HCT116 (cell line): Measurements from ENCODE around the gene CTCFL. TPM values are rescaled to one million over a fixed set of nuclear protein-coding genes. Genes with fewer than 3 reads are reported as not detected.

Source experiments
- ATAC-seq: fragments of 200-7000 bp; cut with Tn5 transposase; 2 replicates; pipeline ENCODE4 v1.9.1; 2020; ENCODE audit warnings: mild to moderate bottlenecking, moderate library complexity
- BruUV-seq: library from RNA; stranded (reverse); fragments of 400-500 nt; replicated peaks from 2 replicates; lab custom pipeline; 2021; lab: Mats Ljungman, UMichigan
- CTCF ChIA-PET: fragments of 300-600 bp; sonication (Branson Sonifier 250); formaldehyde crosslinking; loops from one replicate; lab custom pipeline; 2021; ENCODE audit warnings: antibody characterized with exemption; lab: Charles Lee
- POLR2A ChIA-PET: fragments of 300-600, 350-600 bp; sonication (Branson Sonifier 250); formaldehyde crosslinking; loops from one replicate; lab custom pipeline; 2021; ENCODE audit warnings: antibody characterized with exemption; lab: Charles Lee
- RAD21 ChIA-PET, 2 experiments: fragments of 300-600 bp; sonication (Branson Sonifier 250); formaldehyde crosslinking; loops; one replicate each; lab custom pipeline; 2023; ENCODE audit warnings: low total read pairs in 2 of 2; ENCODE audit not compliant: uncharacterized antibody in 2 of 2, unreplicated experiment in 2 of 2, low non-redundant PET in 1 of 2; lab: Charles Lee
- DNase-seq: peaks from one replicate; pipeline ENCODE4 v3.0.0-alpha.2; 2010; ENCODE audit warnings: low read depth, low spot score
- H2AFZ ChIP-seq: fragments of 200-600 bp; shearing (Covaris generic), sonication (generic); 2 replicates; pipeline ENCODE4 v1.6.1; 2017; ENCODE audit warnings: low read depth, mixed run types, mixed read lengths, antibody characterized with exemption, low read length; ENCODE audit not compliant: poor library complexity, severe bottlenecking
- H3K27ac ChIP-seq: 2 replicates; pipeline ENCODE4 v1.5.1; 2012; ENCODE audit warnings: low read depth, low read length
- H3K27me3 ChIP-seq: fragments of 200-600 bp; sonication (generic); 2 replicates; pipeline ENCODE4 v1.6.1; 2016; ENCODE audit warnings: mixed run types, low read length, mixed read lengths; ENCODE audit not compliant: insufficient read depth
- H3K36me3 ChIP-seq, 2 experiments: fragments of 200-500 bp in 1 of 2; fragments of 200-600 bp in 1 of 2; sonication (Bioruptor generic) in 1 of 2; sonication (generic) in 1 of 2; 2 replicates each; pipeline versions ENCODE4 v1.5.1 to v1.6.1; 2014 to 2016; ENCODE audit warnings: low read length in 2 of 2, inconsistent platforms in 1 of 2, mixed read lengths in 1 of 2, mixed run types in 1 of 2; ENCODE audit not compliant: insufficient read depth in 2 of 2, control insufficient read depth in 1 of 2
- H3K4me1 ChIP-seq, 2 experiments: fragments of 200-600 bp in 1 of 2; sonication (generic) in 1 of 2; 2 replicates each; pipeline versions ENCODE4 v1.5.1 to v1.6.1; 2012 to 2017; ENCODE audit warnings: low read length in 2 of 2, inconsistent platforms in 1 of 2, mild to moderate bottlenecking in 1 of 2, mixed read lengths in 1 of 2, mixed run types in 1 of 2, moderate library complexity in 1 of 2; ENCODE audit not compliant: insufficient read depth in 2 of 2, control insufficient read depth in 1 of 2
- H3K4me2 ChIP-seq: fragments of 200-600 bp; sonication (generic); 2 replicates; pipeline ENCODE4 v1.6.1; 2017; ENCODE audit warnings: mixed run types, low read length, mixed read lengths
- H3K4me3 ChIP-seq, 2 experiments: fragments of 200-600 bp in 1 of 2; sonication (generic) in 1 of 2; replicated peaks in 1 of 2; 2 replicates each; pipeline ENCODE4 v1.5.1; 2011 to 2016; ENCODE audit warnings: low read length in 2 of 2, control low read depth in 1 of 2, low read depth in 1 of 2, mild to moderate bottlenecking in 1 of 2, mixed read lengths in 1 of 2, mixed run types in 1 of 2
- H3K79me2 ChIP-seq: fragments of 200-600 bp; sonication (generic); 2 replicates; pipeline ENCODE4 v1.6.1; 2017; ENCODE audit warnings: mild to moderate bottlenecking, mixed run types, low read length, moderate library complexity, mixed read lengths; ENCODE audit not compliant: insufficient read depth
- H3K9ac ChIP-seq: fragments of 200-600 bp; sonication (generic); 2 replicates; pipeline ENCODE4 v1.6.1; 2016; ENCODE audit warnings: low read length, mixed read lengths
- H3K9me2 ChIP-seq: fragments of 200-600 bp; sonication (generic), shearing (Covaris generic); 2 replicates; pipeline ENCODE4 v1.6.1; 2017; ENCODE audit warnings: mixed run types, mild to moderate bottlenecking, moderate library complexity; ENCODE audit not compliant: insufficient read depth
- H3K9me3 ChIP-seq, 2 experiments: fragments of 200-500 bp in 1 of 2; fragments of 200-600 bp in 1 of 2; sonication (Bioruptor generic) in 1 of 2; sonication (generic) in 1 of 2; 2 replicates each; pipeline ENCODE4 v1.6.1; 2014 to 2017; ENCODE audit warnings: low read length in 2 of 2, mixed read lengths in 2 of 2, inconsistent platforms in 1 of 2, low read depth in 1 of 2, mild to moderate bottlenecking in 1 of 2, mixed run types in 1 of 2, moderate library complexity in 1 of 2; ENCODE audit not compliant: control insufficient read depth in 1 of 2, insufficient read depth in 1 of 2
- H4K20me1 ChIP-seq: fragments of 200-600 bp; sonication (generic), shearing (Covaris generic); 2 replicates; pipeline ENCODE4 v1.6.1; 2017; ENCODE audit warnings: mixed run types, mild to moderate bottlenecking, moderate library complexity; ENCODE audit not compliant: insufficient read depth
- ATF3 ChIP-seq: IDR thresholded peaks from 2 replicates; pipeline ENCODE4 v1.6.1; 2012
- CTCF ChIP-seq, 3 experiments: fragments of 200-600 bp in 1 of 3; sonication (generic) in 1 of 3; IDR thresholded peaks in 2 of 3; conservative IDR thresholded peaks in 1 of 3; 2 replicates each; pipeline ENCODE4 v1.5.1; 2012 to 2017; ENCODE audit warnings: low read depth in 2 of 3, low read length in 2 of 3, antibody characterized with exemption in 1 of 3, borderline replicate concordance in 1 of 3, control low read depth in 1 of 3, mild to moderate bottlenecking in 1 of 3, mixed read lengths in 1 of 3, mixed run types in 1 of 3, moderate library complexity in 1 of 3; ENCODE audit not compliant: insufficient read depth in 1 of 3
- EGR1 ChIP-seq: IDR thresholded peaks from 2 replicates; pipeline ENCODE4 v1.6.1; 2012; ENCODE audit warnings: low read depth
- ELF1 ChIP-seq: IDR thresholded peaks from 2 replicates; pipeline ENCODE4 v1.6.1; 2012; ENCODE audit warnings: low read depth, borderline replicate concordance
- EZH2 ChIP-seq: fragments of 200-600 bp; sonication (generic); IDR thresholded peaks from 2 replicates; pipeline ENCODE4 v1.6.1; 2017; ENCODE audit warnings: antibody characterized with exemption, mixed run types
- EZH2phosphoT487 ChIP-seq: fragments of 200-600 bp; IDR thresholded peaks from 2 replicates; pipeline ENCODE4 v1.6.1; 2018; ENCODE audit warnings: antibody characterized with exemption, borderline replicate concordance
- MAX ChIP-seq: IDR thresholded peaks from 2 replicates; pipeline ENCODE4 v1.6.1; 2012
- POLR2A ChIP-seq: IDR thresholded peaks from 2 replicates; pipeline ENCODE4 v1.7.0; 2011; ENCODE audit warnings: borderline replicate concordance; ENCODE audit not compliant: insufficient read depth, insufficient read length; ENCODE audit errors: extremely low read depth
- POLR2AphosphoS5 ChIP-seq: IDR thresholded peaks from 2 replicates; pipeline ENCODE4 v1.6.1; 2011; ENCODE audit warnings: mild to moderate bottlenecking, low read depth, low read length, moderate library complexity
- RAD21 ChIP-seq: IDR thresholded peaks from 2 replicates; pipeline ENCODE4 v1.6.1; 2012; ENCODE audit warnings: low read depth, mild to moderate bottlenecking
- SIN3A ChIP-seq: IDR thresholded peaks from 2 replicates; pipeline ENCODE4 v1.6.1; 2012; ENCODE audit warnings: low read depth
- SP1 ChIP-seq: IDR thresholded peaks from 2 replicates; pipeline ENCODE4 v1.6.1; 2012; ENCODE audit warnings: low read depth
- TCF7L2 ChIP-seq: IDR thresholded peaks from 2 replicates; pipeline ENCODE4 v1.7.0; 2011; ENCODE audit warnings: borderline replicate concordance, inconsistent platforms; ENCODE audit not compliant: insufficient read depth, insufficient read length; ENCODE audit errors: extremely low read depth
- ZBTB33 ChIP-seq: IDR thresholded peaks from 2 replicates; pipeline ENCODE4 v1.6.1; 2011; ENCODE audit warnings: mild to moderate bottlenecking, low read length, moderate library complexity; ENCODE audit not compliant: insufficient replicate concordance; ENCODE audit errors: extremely low read depth
- ZFX ChIP-seq: fragments of 450-650 bp; IDR thresholded peaks from 2 replicates; pipeline ENCODE4 v1.6.1; 2017
- ZNF274 ChIP-seq: fragments of 200-500 bp; sonication (Bioruptor generic); IDR thresholded peaks from 2 replicates; pipeline ENCODE4 v1.6.1; 2014; ENCODE audit warnings: mild to moderate bottlenecking, low read depth, low read length, inconsistent platforms
- intact Hi-C: fragments of 100-400 bp; cut with micrococcal nuclease; formaldehyde crosslinking; loops from 2 replicates; pipeline ENCODE4 v1.10.0; 2022
- total RNA-seq: library from RNA; stranded (reverse); gene quantifications from one replicate; pipeline ENCODE4 v1.2.1, GENCODE V29; 2021; ENCODE audit not compliant: unreplicated experiment

Gene CTCFL
- total RNA-seq, 1 experiment from 2014 or later = 0.34 TPM

GRCh38 chr20:57544838-57545564, 20.1 kb upstream of the CTCFL start:
- TF ChIP-seq CTCF (IDR thresholded peaks at IDR 0.05 in 2 of 3, conservative IDR thresholded peaks at IDR 0.05 in 1 of 3; ENCODE audit: borderline replicate concordance in 1 of 3, insufficient read depth in 1 of 3, low read depth in 2 of 3, low read length in 2 of 3) = no peak
- TF ChIP-seq ELF1 = no peak
- no peak for TF ChIP-seq ZNF274
- no peak for TF ChIP-seq EZH2phosphoT487
- TF ChIP-seq ATF3 = no peak
- TF ChIP-seq TCF7L2 = no peak
- no peak for TF ChIP-seq SIN3A
- TF ChIP-seq RAD21 = no peak
- no peak for TF ChIP-seq ZFX
- no peak for TF ChIP-seq EGR1
- no peak for TF ChIP-seq MAX
- TF ChIP-seq POLR2A = no peak
- no peak for TF ChIP-seq EZH2
- no peak for TF ChIP-seq ZBTB33
- no peak for TF ChIP-seq POLR2AphosphoS5
- TF ChIP-seq SP1 = no peak
- Histone ChIP-seq H3K27ac (no peak overlapping the region), H3K9ac (no peak overlapping the region), H3K79me2 (no peaks in the 10 kb centered on the region), H3K4me1 (peaks cover 7% of the 10 kb centered on the region in 2 experiments), H3K9me2 (no peaks in the 10 kb centered on the region), H3K4me3 (no peak overlapping the region), H4K20me1 (no peaks in the 10 kb centered on the region), H3K27me3 (peaks cover 44% of the 10 kb centered on the region), H3K9me3 (no peaks in the 10 kb centered on the region), H2AFZ (no peak overlapping the region), H3K4me2 (no peak overlapping the region), H3K36me3 (no peaks in the 10 kb centered on the region)
- ChIA-PET CTCF (no interaction called here), POLR2A (no interaction called here), RAD21 (no interaction called here)
- intact Hi-C loops = no loop called here
- no peak for ATAC-seq
- DNase-seq = no peak
- no TSS peak for BruUV-seq
